ENCODE results near the gene SFXN5. TPM values are rescaled to one million over a fixed set of nuclear protein-coding genes. Genes with fewer than 3 reads are reported as not detected.

SFXN5 gene
- total RNA-seq, 1 donor from 2014 or later = 13.7 TPM

- Mint-ChIP-seq H3K27me3 (ENCODE audit: unreplicated experiment) (peaks cover 11% of the 10 kb centered on the region), H3K4me1 (ENCODE audit: low read depth, unreplicated experiment) (peaks cover 4% of the 10 kb centered on the region), H3K9me3 (ENCODE audit: unreplicated experiment) (peaks cover 6% of the 10 kb centered on the region), H3K36me3 (ENCODE audit: unreplicated experiment) (no peaks in the 10 kb centered on the region), H3K4me3 (ENCODE audit: unreplicated experiment) (no peak overlapping the region), H3K27ac (ENCODE audit: unreplicated experiment) (no peak overlapping the region)
- DNase-seq = no peak
- TF ChIP-seq, protein P1, sequence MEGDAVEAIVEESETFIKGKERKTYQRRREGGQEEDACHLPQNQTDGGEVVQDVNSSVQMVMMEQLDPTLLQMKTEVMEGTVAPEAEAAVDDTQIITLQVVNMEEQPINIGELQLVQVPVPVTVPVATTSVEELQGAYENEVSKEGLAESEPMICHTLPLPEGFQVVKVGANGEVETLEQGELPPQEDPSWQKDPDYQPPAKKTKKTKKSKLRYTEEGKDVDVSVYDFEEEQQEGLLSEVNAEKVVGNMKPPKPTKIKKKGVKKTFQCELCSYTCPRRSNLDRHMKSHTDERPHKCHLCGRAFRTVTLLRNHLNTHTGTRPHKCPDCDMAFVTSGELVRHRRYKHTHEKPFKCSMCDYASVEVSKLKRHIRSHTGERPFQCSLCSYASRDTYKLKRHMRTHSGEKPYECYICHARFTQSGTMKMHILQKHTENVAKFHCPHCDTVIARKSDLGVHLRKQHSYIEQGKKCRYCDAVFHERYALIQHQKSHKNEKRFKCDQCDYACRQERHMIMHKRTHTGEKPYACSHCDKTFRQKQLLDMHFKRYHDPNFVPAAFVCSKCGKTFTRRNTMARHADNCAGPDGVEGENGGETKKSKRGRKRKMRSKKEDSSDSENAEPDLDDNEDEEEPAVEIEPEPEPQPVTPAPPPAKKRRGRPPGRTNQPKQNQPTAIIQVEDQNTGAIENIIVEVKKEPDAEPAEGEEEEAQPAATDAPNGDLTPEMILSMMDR (IDR thresholded peaks at IDR 0.05; ENCODE audit: partially characterized antibody, unreplicated experiment) = no peak
Observed at GRCh38 chr2:72961036-72961720, 110.3 kb downstream of the SFXN5 start.

DNA sequence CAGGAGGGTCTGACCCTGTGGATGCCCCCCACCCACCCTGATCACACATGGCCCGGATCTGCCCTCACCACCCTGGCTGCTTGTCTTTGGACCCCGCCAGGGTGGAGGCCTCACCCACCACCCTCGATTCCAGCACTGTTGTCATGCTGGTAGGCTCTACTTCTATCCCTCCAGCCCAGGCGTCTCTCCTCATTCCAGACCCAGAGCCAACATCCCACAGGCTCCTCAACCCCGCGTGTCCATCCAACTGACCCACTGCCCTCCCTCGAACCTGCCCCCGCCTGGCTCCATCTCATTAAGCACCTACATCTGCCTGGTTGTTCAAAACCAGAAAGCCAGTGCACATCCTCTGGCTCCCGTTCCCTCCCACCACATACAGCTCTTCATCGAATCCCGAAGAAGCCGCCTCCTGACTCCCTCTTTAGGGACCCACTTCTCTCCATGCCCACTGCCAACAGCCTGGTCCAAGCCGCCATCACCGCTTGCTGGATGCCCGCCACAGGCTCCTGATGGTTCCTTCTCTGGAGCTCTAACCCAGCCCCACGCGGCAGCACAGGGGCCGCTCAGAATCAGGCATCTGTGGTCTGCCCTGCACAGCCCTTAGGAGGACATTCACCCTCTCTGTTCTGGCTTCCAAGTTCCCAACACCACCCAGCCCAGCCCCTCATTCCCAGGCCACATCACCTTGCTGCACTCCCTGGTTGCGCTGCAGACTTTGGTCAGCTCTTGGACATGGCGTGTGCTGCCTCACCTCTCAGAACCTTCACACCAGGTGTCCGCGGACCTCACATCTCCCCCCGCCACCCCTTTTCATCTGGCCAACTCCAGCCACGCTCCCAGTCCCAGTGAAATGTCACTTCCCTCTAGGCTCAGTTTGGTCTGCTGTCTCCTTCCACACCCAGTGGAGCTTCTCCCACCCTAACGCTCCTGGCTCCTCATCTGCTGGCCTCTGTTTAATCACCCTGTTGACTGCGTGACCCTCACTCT, 111.2 kb downstream of the SFXN5 start:
- peaks cover 8% of the 10 kb centered on the region for H3K9me3 Mint-ChIP-seq (ENCODE audit: unreplicated experiment)
- H3K27ac Mint-ChIP-seq (ENCODE audit: unreplicated experiment) = no peak overlapping the region
- peaks cover 12% of the 10 kb centered on the region for H3K27me3 Mint-ChIP-seq (ENCODE audit: unreplicated experiment)
- peaks cover 6% of the 10 kb centered on the region for H3K4me1 Mint-ChIP-seq (ENCODE audit: low read depth, unreplicated experiment)
- H3K4me3 Mint-ChIP-seq (ENCODE audit: unreplicated experiment) = no peak overlapping the region
- H3K36me3 Mint-ChIP-seq (ENCODE audit: unreplicated experiment) = no peaks in the 10 kb centered on the region
- no peak for DNase-seq
- TF ChIP-seq, protein P1 (IDR thresholded peaks at IDR 0.05; ENCODE audit: partially characterized antibody, unreplicated experiment) = no peak

GRCh38 chr2:72959554-72959953, 112.0 kb downstream of the SFXN5 start:
- H3K27me3 Mint-ChIP-seq (ENCODE audit: unreplicated experiment) = peaks cover 14% of the 10 kb centered on the region
- TF ChIP-seq, protein P1 (IDR thresholded peaks at IDR 0.05; ENCODE audit: partially characterized antibody, unreplicated experiment) = no peak
- DNase-seq = no peak
- no peak overlapping the region for H3K27ac Mint-ChIP-seq (ENCODE audit: unreplicated experiment)
- H3K4me1 Mint-ChIP-seq (ENCODE audit: low read depth, unreplicated experiment) = peaks cover 9% of the 10 kb centered on the region
- H3K9me3 Mint-ChIP-seq (ENCODE audit: unreplicated experiment) = peaks cover 9% of the 10 kb centered on the region
- no peaks in the 10 kb centered on the region for H3K36me3 Mint-ChIP-seq (ENCODE audit: unreplicated experiment)
- no peak overlapping the region for H3K4me3 Mint-ChIP-seq (ENCODE audit: unreplicated experiment)

DNA sequence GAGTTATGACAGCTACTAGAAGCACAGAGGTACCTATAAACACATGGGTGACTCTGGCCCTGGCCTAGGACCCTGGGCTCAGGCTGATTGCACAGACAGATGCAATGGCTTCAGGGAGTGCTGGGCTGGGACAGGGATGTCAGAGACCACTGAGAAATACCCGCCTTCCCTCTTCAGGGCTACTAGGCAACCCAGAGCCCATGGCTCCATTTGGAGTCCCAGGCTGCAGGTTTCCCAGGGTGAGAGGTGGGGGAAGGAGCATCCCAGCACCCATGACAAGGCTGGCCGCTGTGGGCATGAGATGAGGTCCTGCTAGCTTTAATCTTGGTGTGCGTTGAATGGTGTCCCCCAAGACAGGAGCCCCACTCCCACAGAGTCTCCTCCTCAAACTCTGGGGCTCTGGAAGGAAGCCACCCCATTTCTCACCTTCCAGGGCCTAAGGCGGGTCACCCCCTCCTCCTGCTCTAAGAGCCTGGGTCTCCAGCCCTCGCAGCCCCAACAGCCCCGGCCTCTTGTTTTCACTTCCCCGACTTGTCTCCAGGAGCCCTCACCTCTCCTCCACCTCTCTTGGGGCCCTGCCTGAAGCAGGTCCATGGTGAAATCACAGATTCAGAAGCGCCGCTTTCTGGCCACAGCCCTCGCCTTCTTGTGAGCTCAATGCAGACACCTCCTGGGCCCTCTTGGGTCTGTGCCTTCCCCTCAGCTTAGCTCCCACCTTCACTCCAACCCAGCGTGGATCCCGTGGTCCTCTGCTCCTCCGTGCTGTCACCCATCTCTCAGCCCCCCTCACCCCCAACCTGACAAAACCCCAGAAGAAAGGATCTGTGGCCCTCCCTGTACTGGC, 112.7 kb downstream of the SFXN5 start:
- no peak overlapping the region for H3K27ac Mint-ChIP-seq (ENCODE audit: unreplicated experiment)
- TF ChIP-seq, protein P1 (IDR thresholded peaks at IDR 0.05; ENCODE audit: partially characterized antibody, unreplicated experiment) = no peak
- peaks cover 14% of the 10 kb centered on the region for H3K27me3 Mint-ChIP-seq (ENCODE audit: unreplicated experiment)
- no peak overlapping the region for H3K4me3 Mint-ChIP-seq (ENCODE audit: unreplicated experiment)
- no peak for DNase-seq
- H3K9me3 Mint-ChIP-seq (ENCODE audit: unreplicated experiment) = peaks cover 9% of the 10 kb centered on the region
- no peaks in the 10 kb centered on the region for H3K36me3 Mint-ChIP-seq (ENCODE audit: unreplicated experiment)
- peaks cover 9% of the 10 kb centered on the region for H3K4me1 Mint-ChIP-seq (ENCODE audit: low read depth, unreplicated experiment)
